Cardiac muscle cell (in vitro differentiated cells and primary cell): ENCODE data around the gene CCDC174. TPM values are rescaled to one million over a fixed set of nuclear protein-coding genes. Genes with fewer than 3 reads are reported as not detected.

Source experiments
- DNase-seq, 2 donors: peaks; one replicate each; pipeline versions ENCODE4 v3.0.0 to v3.0.0-alpha.2; 2010 to 2017; ENCODE audit warnings: low read depth in 1 of 2, low spot score in 1 of 2
- H3K27ac ChIP-seq: fragments of 200-600 bp; sonication (generic); 2 replicates; pipeline ENCODE4 v1.5.1; 2016
- H3K27me3 ChIP-seq: fragments of 200-600 bp; sonication (generic); 2 replicates; pipeline ENCODE4 v1.6.0; 2016; ENCODE audit warnings: control low read depth
- H3K36me3 ChIP-seq: fragments of 200-600 bp; sonication (generic); 2 replicates; pipeline ENCODE4 v1.5.1; 2016; ENCODE audit warnings: control low read depth
- H3K4me1 ChIP-seq: fragments of 200-600 bp; sonication (generic); 2 replicates; pipeline ENCODE4 v1.8.1; 2017; ENCODE audit warnings: low read depth, mild to moderate bottlenecking, mixed run types
- H3K4me3 ChIP-seq: fragments of 200-600 bp; sonication (generic); 2 replicates; pipeline ENCODE4 v1.5.1; 2016; ENCODE audit warnings: mild to moderate bottlenecking
- H3K9me3 ChIP-seq: fragments of 200-600 bp; sonication (generic); 2 replicates; pipeline ENCODE4 v1.5.1; 2017; ENCODE audit warnings: low read depth, mild to moderate bottlenecking, control low read depth
- polyA plus RNA-seq: library from polyadenylated mRNA; unstranded; fragments of >200 nt; fragmentation: Nextera tagmentation; extraction: Ambion mirVana; gene quantifications from 2 replicates; pipeline ENCODE4 v1.2.1, GENCODE V29; 2016
- total RNA-seq: library from RNA; depleted of rRNA; stranded (reverse); fragments of >200 nt; gene quantifications from 2 replicates; pipeline ENCODE4 v1.2.3, GENCODE V29; 2016
- TF ChIP-seq, protein P1 (sequence below): IDR thresholded peaks from 2 replicates; pipeline ENCODE4 v1.5.1; 2012; ENCODE audit warnings: low read depth, mild to moderate bottlenecking, low read length

Gene CCDC174
- total and polyA plus RNA-seq, 2 experiments from 2014 or later = 18.6 to 19.2 TPM

DNA sequence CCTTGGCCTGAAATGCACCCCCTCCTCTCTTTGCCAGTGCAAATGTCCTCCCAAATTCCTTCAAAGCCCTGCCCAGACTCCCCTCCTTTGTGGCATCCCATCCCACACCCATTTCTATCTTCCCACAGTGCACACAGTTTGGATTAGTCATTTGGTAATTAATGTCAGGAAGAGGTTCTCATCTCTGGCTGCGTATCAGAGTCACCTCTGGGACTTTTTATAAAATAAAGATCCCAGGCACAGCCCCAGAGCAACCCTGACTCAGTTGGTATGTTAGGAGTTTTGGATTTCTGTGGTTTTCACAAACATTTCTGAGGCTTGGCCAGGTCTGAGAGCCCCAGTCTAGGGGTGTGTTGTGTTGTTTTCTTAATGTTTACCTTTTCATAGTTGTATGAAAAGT lies 65.0 kb downstream of the CCDC174 start:
- Histone ChIP-seq H3K9me3 (no peaks in the 10 kb centered on the region), H3K4me1 (no peaks in the 10 kb centered on the region), H3K36me3 (no peaks in the 10 kb centered on the region), H3K27me3 (no peaks in the 10 kb centered on the region), H3K27ac (no peak overlapping the region), H3K4me3 (no peak overlapping the region)
- TF ChIP-seq, protein P1, sequence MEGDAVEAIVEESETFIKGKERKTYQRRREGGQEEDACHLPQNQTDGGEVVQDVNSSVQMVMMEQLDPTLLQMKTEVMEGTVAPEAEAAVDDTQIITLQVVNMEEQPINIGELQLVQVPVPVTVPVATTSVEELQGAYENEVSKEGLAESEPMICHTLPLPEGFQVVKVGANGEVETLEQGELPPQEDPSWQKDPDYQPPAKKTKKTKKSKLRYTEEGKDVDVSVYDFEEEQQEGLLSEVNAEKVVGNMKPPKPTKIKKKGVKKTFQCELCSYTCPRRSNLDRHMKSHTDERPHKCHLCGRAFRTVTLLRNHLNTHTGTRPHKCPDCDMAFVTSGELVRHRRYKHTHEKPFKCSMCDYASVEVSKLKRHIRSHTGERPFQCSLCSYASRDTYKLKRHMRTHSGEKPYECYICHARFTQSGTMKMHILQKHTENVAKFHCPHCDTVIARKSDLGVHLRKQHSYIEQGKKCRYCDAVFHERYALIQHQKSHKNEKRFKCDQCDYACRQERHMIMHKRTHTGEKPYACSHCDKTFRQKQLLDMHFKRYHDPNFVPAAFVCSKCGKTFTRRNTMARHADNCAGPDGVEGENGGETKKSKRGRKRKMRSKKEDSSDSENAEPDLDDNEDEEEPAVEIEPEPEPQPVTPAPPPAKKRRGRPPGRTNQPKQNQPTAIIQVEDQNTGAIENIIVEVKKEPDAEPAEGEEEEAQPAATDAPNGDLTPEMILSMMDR = no peak
- DNase-seq = no peak

DNA sequence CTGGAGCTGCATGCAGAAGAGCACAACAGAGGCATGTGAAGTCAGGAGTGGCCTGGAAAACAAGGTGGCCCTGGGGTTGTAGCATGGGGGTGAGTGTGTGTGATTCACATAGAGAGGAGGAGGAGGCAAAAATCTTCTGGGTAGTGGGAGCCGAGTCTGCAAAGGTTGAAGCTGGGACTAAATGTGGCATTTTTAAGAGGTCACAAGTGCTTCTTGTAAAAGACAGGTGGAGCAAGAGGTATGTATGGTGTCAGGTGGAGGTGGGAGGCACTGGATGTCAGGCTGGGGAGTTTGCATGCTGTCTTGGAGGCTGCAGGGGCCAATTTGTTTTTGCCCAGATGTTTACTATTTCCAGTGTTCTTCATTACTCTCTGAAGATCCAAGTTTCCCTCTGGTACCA lies 65.7 kb downstream of the CCDC174 start:
- Histone ChIP-seq H3K27me3 (no peaks in the 10 kb centered on the region), H3K4me3 (no peak overlapping the region), H3K4me1 (no peaks in the 10 kb centered on the region), H3K36me3 (no peaks in the 10 kb centered on the region), H3K9me3 (no peaks in the 10 kb centered on the region), H3K27ac (no peak overlapping the region)
- TF ChIP-seq, protein P1 = no peak
- DNase-seq = no peak

DNA sequence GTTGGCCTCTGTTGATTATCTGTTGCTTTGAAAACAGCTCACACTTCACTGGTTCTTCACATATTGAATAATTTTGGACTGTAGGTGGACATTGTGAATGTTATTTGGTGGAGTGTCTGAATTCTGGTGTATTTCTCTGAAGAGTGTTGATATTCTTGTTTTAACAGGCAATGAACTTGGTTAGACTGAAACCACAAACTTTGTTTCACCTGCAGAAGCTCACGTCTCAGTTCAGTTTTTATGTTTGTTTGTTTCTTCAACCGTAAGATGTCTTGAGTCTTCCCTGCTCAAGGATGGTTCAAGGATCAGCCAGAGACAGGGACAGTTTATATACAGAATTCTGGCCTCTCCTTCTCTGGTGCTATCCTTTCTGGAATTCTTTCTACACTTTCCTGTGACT lies 67.0 kb downstream of the CCDC174 start:
- no peak overlapping the region for H3K27ac ChIP-seq
- TF ChIP-seq, protein P1 = no peak
- DNase-seq = no peak
- H3K27me3 ChIP-seq = no peaks in the 10 kb centered on the region
- no peaks in the 10 kb centered on the region for H3K9me3 ChIP-seq
- no peaks in the 10 kb centered on the region for H3K36me3 ChIP-seq
- H3K4me3 ChIP-seq = no peak overlapping the region
- no peaks in the 10 kb centered on the region for H3K4me1 ChIP-seq

DNA sequence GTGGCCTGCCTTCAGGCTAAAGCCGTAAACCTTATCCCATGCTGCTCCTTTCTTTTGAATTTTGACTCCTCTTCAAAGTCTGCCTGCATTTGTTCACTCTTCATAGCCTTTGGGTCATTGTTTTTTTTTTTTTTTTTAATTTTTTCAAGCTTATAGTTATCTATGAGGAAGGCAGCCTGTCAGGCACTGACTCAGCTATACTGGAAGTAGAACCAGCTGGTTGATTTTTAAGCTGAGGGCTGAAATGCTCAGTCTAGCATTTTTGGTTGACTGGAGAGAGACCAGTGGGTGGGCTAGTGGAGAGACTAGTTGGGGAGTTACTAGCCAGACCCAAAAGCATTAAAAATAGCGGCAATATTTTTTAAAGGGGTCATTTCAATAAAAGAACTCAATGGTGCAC lies 67.4 kb downstream of the CCDC174 start:
- Histone ChIP-seq H3K36me3 (no peaks in the 10 kb centered on the region), H3K4me1 (no peaks in the 10 kb centered on the region), H3K27ac (no peak overlapping the region), H3K9me3 (no peaks in the 10 kb centered on the region), H3K4me3 (no peak overlapping the region), H3K27me3 (no peaks in the 10 kb centered on the region)
- peak in 1 of 2 donors; percentile 55 for DNase-seq
- TF ChIP-seq, protein P1 = no peak

DNA sequence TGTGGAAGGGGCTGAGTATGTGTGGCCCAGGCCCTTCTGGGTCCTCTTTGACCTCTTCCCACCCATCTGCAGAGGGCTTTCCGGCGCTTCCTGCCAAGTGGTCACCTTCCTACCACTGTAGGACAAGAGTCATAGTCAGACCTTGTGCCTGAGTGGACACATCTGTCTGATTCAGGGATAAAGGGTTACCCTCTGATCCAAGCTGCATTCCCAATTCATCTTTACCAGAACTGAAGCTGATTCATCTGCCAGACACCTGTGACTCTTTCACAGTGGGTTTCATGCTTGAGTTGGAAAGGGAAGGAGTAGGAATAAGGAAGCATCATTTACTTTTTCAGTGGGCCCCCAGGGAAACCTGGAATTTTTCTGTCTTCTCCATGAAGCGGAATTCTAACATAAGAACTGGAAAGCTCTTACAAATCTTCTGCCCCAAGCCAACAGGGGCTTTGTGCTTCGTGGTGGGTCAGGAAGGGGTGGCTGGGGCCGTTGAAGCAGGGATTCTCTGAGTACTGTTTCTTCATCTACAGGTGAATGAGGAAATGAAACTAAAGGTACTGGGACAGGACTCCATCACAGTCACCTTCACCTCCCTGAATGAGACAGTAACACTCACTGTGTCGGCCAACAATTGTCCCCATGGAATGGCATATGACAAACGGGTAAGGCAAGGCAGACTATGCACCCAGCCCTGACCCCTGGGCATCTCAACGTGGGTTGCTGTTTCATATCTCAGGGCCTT lies 69.7 kb downstream of the CCDC174 start:
- H3K27me3 ChIP-seq = no peaks in the 10 kb centered on the region
- no peak for DNase-seq
- no peak overlapping the region for H3K4me3 ChIP-seq
- H3K4me1 ChIP-seq = no peaks in the 10 kb centered on the region
- H3K36me3 ChIP-seq = no peaks in the 10 kb centered on the region
- H3K9me3 ChIP-seq = no peaks in the 10 kb centered on the region
- H3K27ac ChIP-seq = no peak overlapping the region
- TF ChIP-seq, protein P1 = no peak

Other genes with a start within 250 kb of the CCDC174 start
- 9.6 and 19.7 TPM in 2 replicates for gene SLC6A6, start 249.2 kb upstream of the CCDC174 start, total RNA-seq
- gene SLC6A6, start 249.2 kb upstream of the CCDC174 start, polyA plus RNA-seq = 5.4 and 11.8 TPM in 2 replicates
- gene GRIP2, start 111.4 kb upstream of the CCDC174 start, total RNA-seq = 0.06 TPM in 1 of 2 replicates, not detected in the other
- not detected in 2 replicates for gene GRIP2, start 111.4 kb upstream of the CCDC174 start, polyA plus RNA-seq
- gene C3orf20, start 23.4 kb downstream of the CCDC174 start, total RNA-seq = 0.21 and 0.92 TPM in 2 replicates
- not detected in 2 replicates for gene C3orf20, start 23.4 kb downstream of the CCDC174 start, polyA plus RNA-seq
- 0.74 and 1.1 TPM in 2 replicates for gene FGD5, start 167.2 kb downstream of the CCDC174 start, total RNA-seq
- gene FGD5, start 167.2 kb downstream of the CCDC174 start, polyA plus RNA-seq = 0.59 and 0.95 TPM in 2 replicates